Lower lobe of right lung (tissue), 2 donors: ENCODE results near the gene SLC18B1. TPM values are rescaled to one million over a fixed set of nuclear protein-coding genes. Genes with fewer than 3 reads are reported as not detected.
A peak's percentile ranks its signal among the peaks of the same experiment; 100 is the strongest.

Source experiments
- ATAC-seq, 2 donors: fragments of 200-7000 bp; cut with Tn5 transposase; one replicate each; pipeline ENCODE4 v1.9.1; 2020 to 2022; ENCODE audit warnings: mild to moderate bottlenecking in 2 of 2, moderate library complexity in 2 of 2
- DNase-seq: peaks from one replicate; pipeline ENCODE4 v3.0.0-alpha.2; 2020
- H3K27ac ChIP-seq: fragments of 200-600 bp; one replicate; pipeline ENCODE4 v1.8.0; 2022
- H3K27me3 ChIP-seq: fragments of 200-600 bp; one replicate; pipeline ENCODE4 v1.8.0; 2022; ENCODE audit warnings: low read depth
- H3K36me3 ChIP-seq: fragments of 200-600 bp; one replicate; pipeline ENCODE4 v1.8.0; 2022; ENCODE audit warnings: mild to moderate bottlenecking
- H3K4me1 ChIP-seq: fragments of 200-600 bp; one replicate; pipeline ENCODE4 v1.8.0; 2022
- H3K4me3 ChIP-seq: fragments of 200-600 bp; one replicate; pipeline ENCODE4 v1.8.0; 2022; ENCODE audit warnings: mild to moderate bottlenecking
- H3K9me3 ChIP-seq: fragments of 200-600 bp; one replicate; pipeline ENCODE4 v1.8.0; 2022
- intact Hi-C: fragments of 100-400 bp; cut with DNase I; formaldehyde crosslinking; loops from one replicate; pipeline ENCODE4 v1.11.0; 2022
- total RNA-seq: library from RNA; stranded (reverse); fragmentation: NEBNext Ultra II Directional; extraction: Animal tissue kit (Norgen Biotek cat#: 25700); gene quantifications from one replicate; pipeline ENCODE4 v1.2.1, GENCODE V29; 2021
- TF ChIP-seq, protein P1 (sequence below): fragments of 200-600 bp; IDR thresholded peaks from one replicate; pipeline ENCODE4 v1.8.0; 2022; ENCODE audit warnings: antibody characterized with exemption, mild to moderate bottlenecking
- donor health status: DM: no; HTN: yes; CAD: no; lungs with severe emphysema.

Gene SLC18B1
- total RNA-seq, 1 donor from 2014 or later = 8.1 TPM

GRCh38 chr6:132811276-132811675 is 12.8 kb upstream of the SLC18B1 start:
- TF ChIP-seq, protein P1, sequence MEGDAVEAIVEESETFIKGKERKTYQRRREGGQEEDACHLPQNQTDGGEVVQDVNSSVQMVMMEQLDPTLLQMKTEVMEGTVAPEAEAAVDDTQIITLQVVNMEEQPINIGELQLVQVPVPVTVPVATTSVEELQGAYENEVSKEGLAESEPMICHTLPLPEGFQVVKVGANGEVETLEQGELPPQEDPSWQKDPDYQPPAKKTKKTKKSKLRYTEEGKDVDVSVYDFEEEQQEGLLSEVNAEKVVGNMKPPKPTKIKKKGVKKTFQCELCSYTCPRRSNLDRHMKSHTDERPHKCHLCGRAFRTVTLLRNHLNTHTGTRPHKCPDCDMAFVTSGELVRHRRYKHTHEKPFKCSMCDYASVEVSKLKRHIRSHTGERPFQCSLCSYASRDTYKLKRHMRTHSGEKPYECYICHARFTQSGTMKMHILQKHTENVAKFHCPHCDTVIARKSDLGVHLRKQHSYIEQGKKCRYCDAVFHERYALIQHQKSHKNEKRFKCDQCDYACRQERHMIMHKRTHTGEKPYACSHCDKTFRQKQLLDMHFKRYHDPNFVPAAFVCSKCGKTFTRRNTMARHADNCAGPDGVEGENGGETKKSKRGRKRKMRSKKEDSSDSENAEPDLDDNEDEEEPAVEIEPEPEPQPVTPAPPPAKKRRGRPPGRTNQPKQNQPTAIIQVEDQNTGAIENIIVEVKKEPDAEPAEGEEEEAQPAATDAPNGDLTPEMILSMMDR = no peak
- intact Hi-C loops = no loop called here

DNA sequence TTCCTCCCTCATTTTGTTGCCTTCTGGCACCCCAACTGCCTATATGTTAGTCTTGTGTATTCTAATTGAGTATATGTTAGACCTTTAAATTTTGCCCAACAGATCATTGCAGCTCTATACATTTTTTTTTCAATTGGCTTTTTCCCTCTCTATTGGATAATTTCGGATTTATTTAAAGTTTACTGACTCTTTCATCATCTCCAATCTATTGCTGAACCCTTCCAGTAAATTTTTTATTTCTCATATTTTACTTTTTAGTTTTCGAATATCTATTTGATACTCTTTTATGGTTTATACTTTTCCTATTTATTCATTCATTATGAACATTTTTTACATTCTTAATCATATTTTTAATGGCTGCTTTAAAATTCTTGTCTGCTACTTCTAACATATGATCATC is 7.1 kb upstream of the SLC18B1 start:
- no peaks in the 10 kb centered on the region for H3K4me1 ChIP-seq
- H3K36me3 ChIP-seq = no peaks in the 10 kb centered on the region
- H3K27ac ChIP-seq = no peak overlapping the region
- H3K27me3 ChIP-seq = no peaks in the 10 kb centered on the region
- intact Hi-C loops = no loop called here
- DNase-seq (no peak), ATAC-seq (no peak)
- no peaks in the 10 kb centered on the region for H3K9me3 ChIP-seq
- H3K4me3 ChIP-seq = no peak overlapping the region
- TF ChIP-seq, protein P1 = no peak

More at GRCh38 chr6:132811276-132811675, 12.8 kb upstream of the SLC18B1 start:
- Histone ChIP-seq H3K36me3 (peaks cover 5% of the 10 kb centered on the region), H3K4me1 (peaks cover 27% of the 10 kb centered on the region), H3K27me3 (no peaks in the 10 kb centered on the region), H3K27ac (no peak overlapping the region), H3K4me3 (no peak overlapping the region), H3K9me3 (no peaks in the 10 kb centered on the region)
- DNase-seq (no peak), ATAC-seq (peak in 1 of 2 donors; percentile 4)

DNA sequence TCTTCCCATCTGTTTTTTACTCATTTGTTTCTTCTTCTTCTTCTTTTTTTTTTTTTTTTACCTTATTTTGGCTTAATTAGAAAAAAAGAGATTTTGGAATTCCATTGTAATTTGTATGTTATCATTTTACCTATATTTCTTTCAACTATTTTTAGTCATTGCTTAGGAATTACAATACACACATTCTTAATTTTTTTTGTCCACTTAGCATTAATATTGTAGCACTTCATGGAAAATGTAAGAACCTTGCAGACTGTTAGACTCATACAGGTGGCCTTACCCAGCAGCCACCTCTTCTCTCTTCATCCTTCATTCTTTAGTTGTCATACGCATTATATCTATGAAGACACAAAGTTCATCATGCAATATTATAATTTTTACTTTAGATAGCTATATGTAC is 5.8 kb upstream of the SLC18B1 start:
- H3K27ac ChIP-seq = no peak overlapping the region
- no peaks in the 10 kb centered on the region for H3K9me3 ChIP-seq
- ATAC-seq (no peak), DNase-seq (no peak)
- H3K36me3 ChIP-seq = no peaks in the 10 kb centered on the region
- TF ChIP-seq, protein P1 = no peak
- no peaks in the 10 kb centered on the region for H3K4me1 ChIP-seq
- no peak overlapping the region for H3K4me3 ChIP-seq
- H3K27me3 ChIP-seq = no peaks in the 10 kb centered on the region
- intact Hi-C loops = no loop called here

GRCh38 chr6:132800656-132801055 is 2.2 kb upstream of the SLC18B1 start:
- no peak overlapping the region for H3K27ac ChIP-seq
- no peak overlapping the region for H3K4me3 ChIP-seq
- intact Hi-C loops = no loop called here
- no peaks in the 10 kb centered on the region for H3K36me3 ChIP-seq
- peaks cover 3% of the 10 kb centered on the region for H3K4me1 ChIP-seq
- TF ChIP-seq, protein P1 = no peak
- DNase-seq = no peak
- no peaks in the 10 kb centered on the region for H3K27me3 ChIP-seq
- ATAC-seq = no peak
- H3K9me3 ChIP-seq = no peaks in the 10 kb centered on the region

DNA sequence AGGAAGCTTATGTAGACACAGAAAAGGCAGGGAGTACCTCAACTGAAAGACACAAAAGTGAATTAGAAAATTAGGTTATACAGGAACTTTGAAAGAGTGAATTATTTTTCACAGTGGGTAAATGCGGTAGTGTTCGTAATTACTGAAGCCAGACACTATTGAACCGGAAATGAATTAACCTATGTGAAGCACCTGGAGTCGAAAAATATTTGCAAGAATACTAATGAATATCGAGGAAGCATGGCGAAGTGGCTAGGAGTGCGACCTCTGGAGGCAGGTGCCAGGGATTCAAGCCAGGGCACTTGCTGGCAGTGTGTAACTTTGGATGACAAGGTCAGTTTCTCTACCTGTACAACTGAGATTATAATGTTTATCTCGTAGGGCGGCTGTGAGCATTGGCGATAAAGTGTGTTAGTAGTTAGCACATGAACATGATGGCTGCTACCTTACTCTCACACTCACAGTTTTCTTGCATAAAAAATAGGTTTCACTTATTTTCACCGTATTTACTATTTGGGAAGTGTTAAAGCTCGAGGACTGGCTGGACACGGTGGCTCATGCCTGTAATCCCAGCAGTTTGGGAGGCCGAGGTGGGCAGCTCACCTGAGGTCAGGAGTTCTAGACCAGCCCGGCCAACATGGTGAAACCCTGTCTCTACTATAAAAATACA is 567 bp upstream of the SLC18B1 start:
- no peaks in the 10 kb centered on the region for H3K27me3 ChIP-seq
- H3K36me3 ChIP-seq = peaks cover 7% of the 10 kb centered on the region
- H3K4me3 ChIP-seq = peak overlapping the region; percentile 90
- ATAC-seq (peak; percentile 95 to 97), DNase-seq (peak; percentile 80)
- TF ChIP-seq, protein P1 = peak; percentile 81
- H3K9me3 ChIP-seq = no peaks in the 10 kb centered on the region
- no peak overlapping the region for H3K27ac ChIP-seq
- intact Hi-C loops = no loop called here
- H3K4me1 ChIP-seq = peaks cover 3% of the 10 kb centered on the region
